ENCODE results near the gene SP2. TPM values are rescaled to one million over a fixed set of nuclear protein-coding genes. Genes with fewer than 3 reads are reported as not detected.
A peak's percentile ranks its signal among the peaks of the same experiment; 100 is the strongest.

The SP2 gene
- total RNA-seq, 1 donor from 2014 or later = 16.9 TPM

GRCh38 chr17:47856830-47857229 lies 39.2 kb upstream of the SP2 start:
- Mint-ChIP-seq H3K9me3 (no peaks in the 10 kb centered on the region), H3K27me3 (peaks cover 82% of the 10 kb centered on the region), H3K36me3 (no peaks in the 10 kb centered on the region), H3K4me3 (no peak overlapping the region), H3K27ac (no peak overlapping the region), H3K4me1 (ENCODE audit: unreplicated experiment) (peaks cover 5% of the 10 kb centered on the region)
- DNase-seq (ENCODE audit: extremely low spot score, unreplicated experiment) = no peak
- no peak for TF ChIP-seq CTCF (conservative IDR thresholded peaks at IDR 0.05)

GRCh38 chr17:47857551-47858455 lies 38.2 kb upstream of the SP2 start:
- no peaks in the 10 kb centered on the region for H3K36me3 Mint-ChIP-seq
- H3K4me1 Mint-ChIP-seq (ENCODE audit: unreplicated experiment) = no peaks in the 10 kb centered on the region
- DNase-seq (ENCODE audit: extremely low spot score, unreplicated experiment) = no peak
- H3K27ac Mint-ChIP-seq = no peak overlapping the region
- H3K4me3 Mint-ChIP-seq = no peak overlapping the region
- no peaks in the 10 kb centered on the region for H3K9me3 Mint-ChIP-seq
- peaks cover 72% of the 10 kb centered on the region for H3K27me3 Mint-ChIP-seq
- no peak for TF ChIP-seq CTCF (conservative IDR thresholded peaks at IDR 0.05)

- Mint-ChIP-seq H3K36me3 (no peaks in the 10 kb centered on the region), H3K27ac (no peak overlapping the region), H3K27me3 (peaks cover 55% of the 10 kb centered on the region), H3K4me1 (ENCODE audit: unreplicated experiment) (peaks cover 6% of the 10 kb centered on the region), H3K9me3 (peaks cover 4% of the 10 kb centered on the region), H3K4me3 (no peak overlapping the region)
- TF ChIP-seq CTCF (conservative IDR thresholded peaks at IDR 0.05) = no peak
- no peak for DNase-seq (ENCODE audit: extremely low spot score, unreplicated experiment)
Measured at GRCh38 chr17:47860386-47860785, 35.6 kb upstream of the SP2 start.

GRCh38 chr17:47862621-47863440 lies 33.2 kb upstream of the SP2 start:
- H3K27me3 Mint-ChIP-seq = peaks cover 55% of the 10 kb centered on the region
- peaks cover 4% of the 10 kb centered on the region for H3K9me3 Mint-ChIP-seq
- peak overlapping the region; percentile 56 for H3K4me3 Mint-ChIP-seq
- TF ChIP-seq CTCF (conservative IDR thresholded peaks at IDR 0.05) = no peak
- H3K27ac Mint-ChIP-seq = peak overlapping the region; percentile 89
- DNase-seq (ENCODE audit: extremely low spot score, unreplicated experiment) = no peak
- H3K4me1 Mint-ChIP-seq (ENCODE audit: unreplicated experiment) = peaks cover 6% of the 10 kb centered on the region
- no peaks in the 10 kb centered on the region for H3K36me3 Mint-ChIP-seq

- Mint-ChIP-seq H3K4me1 (ENCODE audit: unreplicated experiment) (peaks cover 8% of the 10 kb centered on the region), H3K27ac (peak overlapping the region; percentile 83), H3K4me3 (peak overlapping the region; percentile 47), H3K27me3 (peaks cover 50% of the 10 kb centered on the region), H3K9me3 (peaks cover 4% of the 10 kb centered on the region), H3K36me3 (no peaks in the 10 kb centered on the region)
- DNase-seq (ENCODE audit: extremely low spot score, unreplicated experiment) = no peak
- no peak for TF ChIP-seq CTCF (conservative IDR thresholded peaks at IDR 0.05)
Measured at GRCh38 chr17:47864791-47865216, 31.2 kb upstream of the SP2 start.

Data from type B pancreatic cell (in vitro differentiated cells).